Epidermal melanocyte (primary cell): ENCODE results near the gene PGBD4.

Experiments
- DNase-seq: peaks from one replicate; pipeline ENCODE4 v3.0.0; 2011; ENCODE audit warnings: low spot score; ENCODE audit not compliant: insufficient read length

Gene PGBD4

DNA sequence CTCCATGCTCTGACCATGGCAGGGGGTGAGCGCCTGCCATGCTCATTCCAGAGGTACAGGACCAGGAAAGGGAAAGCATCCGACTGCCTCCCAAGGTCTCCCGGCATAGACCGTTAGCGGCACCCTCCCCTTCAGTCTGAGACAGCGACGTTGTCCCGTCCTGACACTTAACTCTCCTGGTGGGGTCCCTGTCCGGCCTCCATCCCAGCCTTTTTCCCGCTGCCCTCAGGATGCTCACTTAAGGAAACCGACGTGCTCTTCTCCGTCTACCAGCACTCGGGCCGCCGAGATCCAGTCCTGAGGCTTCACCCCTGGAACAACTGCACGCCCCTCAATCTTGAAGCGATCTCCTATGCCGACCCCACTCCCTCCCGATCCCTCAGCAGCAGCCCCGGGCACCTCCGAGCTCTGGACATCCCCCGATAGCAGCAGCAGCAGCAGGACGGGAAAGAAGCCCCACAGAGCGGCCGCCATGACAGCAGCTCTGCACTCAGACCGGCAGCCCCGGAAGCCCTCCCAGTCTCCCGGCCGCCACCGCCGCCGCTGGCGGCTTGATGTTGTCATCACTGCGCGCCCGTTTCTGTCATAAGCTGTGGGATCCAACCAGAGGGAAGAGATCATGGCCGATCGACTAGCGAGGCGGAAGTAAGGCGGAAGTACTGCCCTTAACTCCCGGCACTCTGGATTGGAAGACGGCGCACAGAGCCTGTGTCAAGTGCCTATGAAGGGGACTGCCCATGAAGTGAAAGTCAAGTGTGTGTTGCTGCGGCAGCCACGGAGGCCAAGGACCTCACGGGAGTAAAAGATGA, at the start of gene PGBD4, which contains the start of gene EMC7:
Gene PGBD4, plus strand, starts transcription at position 718 of the 809 bp plus-strand sequence. CDS start 449 bp downstream, outside the sequence.
Gene EMC7, minus strand, starts transcription at position 497 of the 809 bp plus-strand sequence. Its CDS starts 23 bp downstream, at position 474.
- DNase-seq, result peak; percentile 87

DNA sequence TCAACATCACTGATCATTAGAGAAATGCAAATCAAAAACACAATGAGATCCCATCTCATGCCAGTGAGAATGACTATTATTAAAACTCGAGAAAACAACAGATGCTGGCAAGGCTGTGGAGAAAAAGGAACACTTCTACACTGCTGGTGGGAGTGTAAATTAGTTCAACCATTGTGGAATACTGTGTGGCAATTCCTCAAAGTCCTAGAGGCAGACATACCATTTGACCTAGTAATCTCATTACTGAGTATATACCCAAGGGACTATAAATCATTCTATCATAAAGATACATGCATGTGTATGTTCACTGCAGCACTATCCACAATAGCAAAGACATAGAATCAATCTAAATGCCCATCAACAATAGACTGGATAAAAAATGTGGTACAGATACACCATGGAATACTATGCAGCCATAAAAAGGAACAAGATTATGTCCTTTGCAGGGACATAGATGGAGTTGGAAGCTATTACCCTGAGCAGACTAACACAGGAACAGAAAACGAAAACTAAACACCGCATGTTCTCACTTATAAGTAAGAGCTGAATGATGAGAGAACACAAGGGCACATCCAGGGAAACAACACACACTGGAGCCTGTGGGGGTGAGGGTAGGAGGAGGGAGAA, 47.7 kb upstream of the PGBD4 start:
- no peak for DNase-seq

DNA sequence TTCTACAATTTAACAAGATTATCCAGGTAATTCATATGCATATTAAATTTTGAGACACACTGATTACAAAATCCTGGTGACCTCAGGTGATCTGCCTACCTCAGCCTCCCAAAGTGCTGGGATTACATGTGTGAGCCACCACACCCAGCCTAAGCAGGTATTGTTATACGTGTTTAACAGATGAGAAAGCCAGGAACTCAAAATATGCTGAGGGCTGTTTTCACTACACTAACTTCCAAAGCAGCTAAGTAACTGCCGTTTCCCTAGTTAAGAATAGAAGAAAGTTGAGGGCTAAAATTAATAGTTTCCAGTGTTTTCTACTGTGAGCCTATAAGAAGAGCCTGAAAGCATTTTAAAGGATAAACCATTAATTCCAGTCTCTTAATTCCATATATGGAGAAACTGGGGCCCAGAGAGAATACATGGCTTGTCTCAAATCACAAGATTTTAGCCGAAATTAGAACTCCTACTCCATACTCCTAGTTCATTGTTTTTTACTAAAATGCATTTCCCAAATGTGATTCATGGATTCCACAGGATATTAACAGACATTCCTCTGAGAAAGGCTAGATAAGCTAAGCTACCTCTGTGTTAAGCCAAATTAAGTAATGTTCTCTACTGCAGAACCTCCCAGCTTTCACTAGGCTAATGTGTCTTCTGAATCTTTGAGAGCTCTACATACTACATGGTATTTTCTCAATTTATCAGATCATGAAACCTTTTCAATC, 45.9 kb upstream of the PGBD4 start:
- DNase-seq, result no peak

DNA sequence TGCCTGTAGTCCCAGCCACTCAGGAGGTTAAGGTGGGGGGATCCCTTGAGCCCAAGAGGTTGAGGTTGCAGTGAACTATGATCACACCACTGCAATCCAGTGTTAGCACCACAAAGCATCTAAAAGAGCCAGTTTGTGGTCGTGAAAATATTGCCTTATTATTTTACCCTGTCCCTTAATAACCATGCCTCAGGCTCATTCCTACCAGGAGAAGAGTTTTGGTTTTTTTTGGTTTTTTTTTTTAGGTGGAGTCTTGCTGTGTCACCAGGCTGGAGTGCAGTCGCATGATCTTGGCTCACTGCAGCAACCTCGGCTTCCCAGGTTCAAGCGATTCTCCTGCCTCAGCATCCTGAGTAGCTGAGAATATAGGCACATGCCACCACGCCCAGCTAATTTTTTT, 45.0 kb upstream of the PGBD4 start:
- DNase-seq, result no peak

DNA sequence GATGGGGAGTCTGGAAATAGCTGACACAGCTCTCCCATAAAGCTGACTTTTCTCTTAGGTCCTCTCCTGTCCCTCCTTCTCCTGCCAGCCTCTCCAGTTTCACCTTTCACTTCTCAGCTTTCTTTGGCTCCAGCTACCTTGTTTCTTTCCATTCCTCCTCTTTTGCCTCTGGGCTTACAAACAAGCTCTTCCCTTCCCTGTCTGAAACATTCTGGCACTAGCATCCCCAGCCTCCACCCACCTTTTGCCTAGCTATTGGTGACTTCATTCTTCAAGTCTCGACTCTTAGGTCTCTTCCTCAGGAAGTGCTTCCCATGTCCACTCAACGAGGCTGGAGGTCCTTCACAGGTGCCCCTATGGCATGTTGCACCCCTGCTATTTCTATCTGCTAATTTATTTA, 42.4 kb upstream of the PGBD4 start:
- DNase-seq, result no peak

DNA sequence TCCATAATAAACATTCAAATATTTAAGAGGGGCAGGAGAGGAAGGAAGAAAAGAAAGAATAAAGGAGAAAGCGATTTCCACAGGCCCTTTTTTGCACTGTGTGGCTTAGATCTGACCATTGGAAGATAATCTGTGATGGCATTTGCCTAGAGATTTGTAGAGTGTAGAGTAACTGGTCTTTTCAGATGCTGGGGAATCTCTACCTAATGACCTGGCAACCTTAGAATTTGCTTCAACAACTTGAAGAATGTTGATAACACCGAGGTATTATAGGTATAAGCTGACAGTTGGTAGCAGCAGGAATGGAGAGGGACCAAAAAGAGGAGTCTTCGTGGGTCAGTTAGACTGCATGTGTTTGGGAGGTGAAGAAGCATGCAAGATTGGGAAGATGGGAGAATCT, 41.9 kb upstream of the PGBD4 start:
- DNase-seq, result no peak

DNA sequence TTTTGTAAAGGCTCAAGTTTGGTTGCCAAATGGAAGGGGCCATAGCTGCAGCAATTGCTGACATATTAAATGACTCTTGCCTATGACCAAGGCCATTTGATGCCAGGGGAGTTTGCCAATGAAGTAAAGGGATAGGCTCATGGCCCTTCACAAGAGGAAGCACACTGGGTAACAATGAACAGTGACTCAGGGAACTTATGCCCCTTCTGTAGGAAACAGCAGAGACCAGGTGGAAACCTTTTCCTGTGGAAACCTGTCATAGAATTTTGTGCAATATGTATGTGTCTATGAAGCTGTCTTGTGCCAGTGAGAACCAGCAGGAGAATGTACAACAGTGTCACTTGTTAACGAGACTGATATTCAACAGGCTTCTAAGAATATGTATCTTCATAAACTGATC, 37.4 kb upstream of the PGBD4 start:
- no peak for DNase-seq

DNA sequence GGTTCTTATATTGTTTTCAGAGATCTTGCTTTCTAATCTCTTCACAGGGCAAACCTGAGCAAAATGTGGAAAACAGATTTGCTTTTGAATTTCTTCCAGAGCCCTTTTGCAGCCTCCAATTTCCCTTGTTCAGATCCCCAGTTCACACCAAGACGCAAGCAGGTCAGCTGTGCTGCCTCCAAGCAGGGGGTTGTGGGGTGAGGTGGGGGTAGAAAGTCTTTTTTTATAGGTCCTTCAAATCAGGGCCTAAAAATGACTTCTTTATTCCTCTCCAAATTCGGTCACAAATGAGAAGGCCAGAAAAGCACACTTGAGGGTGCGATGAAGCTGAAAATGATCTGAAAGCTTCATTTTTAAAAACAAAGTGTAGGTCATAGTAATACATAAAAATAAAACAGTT, 36.6 kb upstream of the PGBD4 start:
- DNase-seq, result no peak

DNA sequence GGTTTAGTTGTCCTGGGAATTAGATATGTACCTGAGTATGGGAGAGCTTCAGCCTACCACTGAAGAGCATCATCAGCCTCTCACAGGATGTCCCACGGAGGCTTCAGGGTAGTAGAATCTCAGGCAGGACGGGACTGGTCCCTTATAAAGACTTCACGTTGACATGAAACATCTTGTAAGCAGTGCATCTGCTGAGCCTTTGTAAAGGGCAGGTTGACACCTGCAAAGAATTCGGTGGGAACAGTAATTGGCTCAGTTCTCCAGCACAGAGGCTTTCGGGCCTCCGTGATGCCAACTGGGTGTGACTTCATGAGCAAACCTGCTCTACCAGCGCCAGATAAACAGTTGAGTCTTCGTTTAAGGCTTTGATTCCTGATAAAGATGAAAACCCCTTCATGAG, 35.9 kb upstream of the PGBD4 start:
- no peak for DNase-seq

DNA sequence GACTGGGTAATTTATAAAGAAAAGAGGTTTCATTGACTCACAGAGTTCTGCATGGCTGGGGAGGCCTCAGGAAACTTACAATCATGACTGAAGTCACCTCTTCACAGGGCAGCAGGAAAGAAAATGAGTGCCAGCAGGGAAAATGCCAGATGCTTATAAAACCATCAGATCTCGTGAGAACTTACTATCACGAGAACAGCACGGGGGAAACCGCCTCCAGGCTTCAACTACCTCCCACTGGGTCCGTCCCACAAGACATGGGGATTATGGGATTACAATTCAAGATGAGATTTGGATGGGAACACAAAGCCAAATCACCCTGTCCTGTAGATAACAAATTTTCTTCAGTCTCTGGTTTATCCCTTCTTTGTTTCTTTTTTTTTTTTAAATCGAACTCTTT, 31.9 kb upstream of the PGBD4 start:
- DNase-seq, result no peak

DNA sequence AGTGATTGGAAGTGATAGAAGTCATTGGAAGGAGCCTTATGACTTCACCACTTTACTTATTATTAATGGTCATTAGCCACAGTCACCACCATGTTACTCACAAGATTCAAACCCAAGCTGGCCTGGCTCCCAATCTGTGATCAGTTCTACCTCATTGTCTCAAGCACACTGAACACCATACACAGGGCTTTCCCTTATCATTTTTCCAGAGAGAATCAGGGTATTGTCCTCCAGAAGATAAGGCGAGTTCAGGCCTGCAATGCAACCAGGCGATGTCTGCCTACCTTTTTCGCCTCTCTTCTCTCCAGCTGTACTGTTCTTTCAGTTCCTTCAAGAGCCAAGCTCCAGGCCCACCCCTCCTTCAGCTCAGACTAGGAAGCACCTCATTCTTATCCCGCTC, 25.1 kb upstream of the PGBD4 start:
- DNase-seq, result no peak

DNA sequence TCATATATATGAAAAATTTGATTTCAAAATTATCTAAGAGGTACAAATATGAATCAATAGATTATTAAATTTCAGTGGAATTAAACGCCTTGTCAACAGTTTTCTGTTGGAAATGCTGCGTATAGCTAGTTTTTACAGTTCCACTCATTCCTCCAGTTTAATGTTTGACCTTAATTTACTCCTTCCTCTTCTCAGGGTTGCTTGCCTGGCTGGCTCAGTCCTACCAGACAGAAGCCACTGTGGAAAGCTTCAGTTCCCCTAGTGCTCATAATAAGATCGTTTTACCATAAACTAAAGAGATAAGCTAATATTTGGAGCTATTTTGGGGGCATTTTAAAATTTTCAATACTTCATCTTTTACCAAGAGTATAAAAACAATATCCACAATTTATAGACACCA, 23.0 kb upstream of the PGBD4 start:
- DNase-seq, result no peak

DNA sequence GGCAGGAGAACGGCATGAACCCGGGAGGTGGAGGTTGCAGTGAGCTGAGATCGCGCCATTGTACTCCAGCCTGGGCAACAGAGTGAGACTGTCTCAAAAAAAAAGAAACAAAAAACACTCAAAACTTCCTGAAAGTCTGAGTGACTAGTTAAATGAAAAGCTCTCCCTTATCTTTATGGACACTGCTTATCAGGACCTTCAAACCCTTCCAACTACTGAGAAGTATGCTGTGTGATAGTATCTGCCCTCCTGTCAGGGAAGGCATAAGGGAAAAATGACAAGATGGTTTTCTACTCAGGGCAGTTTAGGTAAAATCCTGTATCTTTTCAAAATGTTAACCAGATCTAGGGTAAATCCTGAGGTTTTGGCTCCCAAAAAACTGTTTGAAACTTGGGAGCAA, 22.0 kb upstream of the PGBD4 start:
- no peak for DNase-seq

DNA sequence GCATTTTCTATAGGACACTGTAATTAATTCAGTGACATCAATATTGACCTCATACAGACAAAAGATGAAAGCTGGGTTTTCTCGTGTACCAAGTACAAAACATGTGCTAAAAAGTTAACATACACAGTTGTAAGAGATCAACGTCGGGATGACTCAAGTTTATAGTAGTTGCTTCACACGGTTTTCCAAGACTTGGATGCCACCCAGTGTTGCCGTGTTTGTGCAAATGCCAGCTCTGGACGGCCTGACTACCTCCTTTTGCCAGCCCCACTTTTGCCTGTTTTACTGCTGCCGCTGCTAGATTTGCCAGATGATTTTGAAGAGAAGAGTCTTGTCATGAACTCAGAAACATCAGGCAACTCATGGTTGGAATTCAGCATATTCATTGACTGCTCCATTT, 17.8 kb upstream of the PGBD4 start:
- DNase-seq, result no peak

DNA sequence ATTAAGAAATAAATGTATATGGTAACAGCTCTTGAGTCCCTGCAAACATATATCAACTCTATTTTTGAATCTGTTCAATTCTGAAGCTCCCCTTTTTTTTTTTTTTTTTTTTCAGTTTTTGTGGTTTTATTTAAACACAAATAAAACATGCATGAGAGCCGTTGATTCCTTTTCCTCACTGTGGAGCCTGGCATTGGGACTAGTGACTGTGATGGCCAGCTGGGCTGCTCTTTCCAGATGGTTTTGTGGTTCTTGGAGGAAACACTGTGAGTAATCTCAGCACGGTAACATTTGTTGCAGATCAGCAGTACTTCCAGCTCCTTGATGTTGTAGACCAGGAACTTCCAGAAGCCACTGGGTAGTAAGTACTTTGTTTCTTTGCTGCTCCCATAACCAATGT, 16.1 kb upstream of the PGBD4 start:
- DNase-seq, result no peak

DNA sequence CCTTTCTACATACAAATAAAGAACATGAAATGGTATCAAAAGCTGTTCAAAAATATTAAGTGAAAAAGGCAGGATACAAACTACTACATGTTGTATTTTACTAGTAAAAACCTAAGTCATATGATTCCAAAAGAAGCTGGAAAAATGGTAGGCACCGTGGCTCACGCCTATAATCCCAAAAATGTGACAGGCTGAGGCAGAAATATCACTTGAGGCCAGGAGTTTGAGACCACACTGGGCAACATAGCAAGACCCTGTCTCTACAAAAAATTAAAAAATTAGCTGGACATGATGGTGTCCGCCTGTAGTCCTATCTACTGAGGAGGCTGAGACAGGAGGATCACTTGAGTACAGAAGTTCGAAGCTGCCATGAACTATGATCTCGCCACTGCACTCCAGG, 2.0 kb upstream of the PGBD4 start:
- no peak for DNase-seq

DNA sequence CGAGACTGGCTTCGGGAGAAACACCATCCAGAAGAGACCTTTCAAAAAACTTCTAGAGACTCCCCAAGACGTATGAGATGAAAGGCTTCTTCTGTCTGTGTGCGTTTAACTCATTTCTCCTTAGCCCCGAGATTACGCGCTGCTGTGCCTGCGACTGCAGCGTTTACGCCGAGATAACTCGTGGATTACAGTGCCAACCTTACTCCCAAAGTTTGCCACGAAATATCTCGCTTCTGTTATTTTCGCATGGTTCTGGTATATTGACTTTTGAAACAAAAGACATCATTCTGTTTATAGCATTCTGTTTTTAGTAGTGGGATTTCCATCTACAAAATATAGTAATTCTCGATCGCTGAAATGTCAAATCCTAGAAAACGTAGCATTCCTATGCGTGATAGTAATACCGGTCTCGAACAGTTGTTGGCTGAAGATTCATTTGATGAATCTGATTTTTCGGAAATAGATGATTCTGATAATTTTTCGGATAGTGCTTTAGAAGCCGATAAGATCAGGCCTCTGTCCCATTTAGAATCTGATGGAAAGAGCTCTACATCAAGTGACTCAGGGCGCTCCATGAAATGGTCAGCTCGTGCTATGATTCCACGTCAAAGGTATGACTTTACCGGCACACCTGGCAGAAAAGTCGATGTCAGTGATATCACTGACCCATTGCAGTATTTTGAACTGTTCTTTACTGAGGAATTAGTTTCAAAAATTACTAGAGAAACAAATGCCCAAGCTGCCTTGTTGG, 467 bp downstream of the PGBD4 start:
- no peak for DNase-seq

DNA sequence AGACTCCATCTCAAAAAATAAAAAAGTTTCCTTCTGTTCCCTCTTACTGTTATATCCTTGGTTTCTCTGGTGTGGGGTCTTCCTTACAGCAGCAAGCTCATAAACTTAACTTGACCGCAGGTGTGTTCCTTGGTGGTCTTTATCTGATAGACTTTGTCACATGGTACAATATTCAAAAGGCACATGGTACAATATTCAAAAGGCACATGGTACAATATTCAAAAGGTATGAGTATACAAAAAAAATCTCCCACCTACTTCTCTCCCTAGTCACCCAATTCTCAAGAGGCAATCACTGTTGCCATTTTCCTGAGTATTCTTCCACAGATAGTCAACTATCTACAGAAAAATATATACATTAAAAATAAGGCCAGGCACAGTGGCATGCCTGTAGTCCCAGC, 4.5 kb downstream of the PGBD4 start:
- DNase-seq, result no peak

DNA sequence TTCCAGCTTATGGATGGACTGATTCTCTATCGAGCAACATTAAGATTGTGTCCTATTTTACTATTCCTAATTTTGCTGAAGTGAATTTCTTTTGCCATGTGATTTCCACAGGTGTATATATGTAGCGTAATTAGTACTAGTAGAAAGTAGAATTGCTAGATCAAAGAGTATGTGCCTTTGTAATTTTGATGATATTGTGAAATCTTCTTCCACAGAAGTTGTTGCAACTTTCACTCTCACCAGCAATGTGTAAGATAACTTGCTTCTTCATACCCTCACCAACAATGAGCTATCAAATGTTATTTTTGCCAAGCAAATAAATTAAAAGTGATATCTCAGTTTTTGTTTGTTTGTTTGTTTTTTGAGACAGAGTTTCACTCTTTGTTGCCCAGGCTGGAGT, 5.4 kb downstream of the PGBD4 start:
- DNase-seq, result no peak

DNA sequence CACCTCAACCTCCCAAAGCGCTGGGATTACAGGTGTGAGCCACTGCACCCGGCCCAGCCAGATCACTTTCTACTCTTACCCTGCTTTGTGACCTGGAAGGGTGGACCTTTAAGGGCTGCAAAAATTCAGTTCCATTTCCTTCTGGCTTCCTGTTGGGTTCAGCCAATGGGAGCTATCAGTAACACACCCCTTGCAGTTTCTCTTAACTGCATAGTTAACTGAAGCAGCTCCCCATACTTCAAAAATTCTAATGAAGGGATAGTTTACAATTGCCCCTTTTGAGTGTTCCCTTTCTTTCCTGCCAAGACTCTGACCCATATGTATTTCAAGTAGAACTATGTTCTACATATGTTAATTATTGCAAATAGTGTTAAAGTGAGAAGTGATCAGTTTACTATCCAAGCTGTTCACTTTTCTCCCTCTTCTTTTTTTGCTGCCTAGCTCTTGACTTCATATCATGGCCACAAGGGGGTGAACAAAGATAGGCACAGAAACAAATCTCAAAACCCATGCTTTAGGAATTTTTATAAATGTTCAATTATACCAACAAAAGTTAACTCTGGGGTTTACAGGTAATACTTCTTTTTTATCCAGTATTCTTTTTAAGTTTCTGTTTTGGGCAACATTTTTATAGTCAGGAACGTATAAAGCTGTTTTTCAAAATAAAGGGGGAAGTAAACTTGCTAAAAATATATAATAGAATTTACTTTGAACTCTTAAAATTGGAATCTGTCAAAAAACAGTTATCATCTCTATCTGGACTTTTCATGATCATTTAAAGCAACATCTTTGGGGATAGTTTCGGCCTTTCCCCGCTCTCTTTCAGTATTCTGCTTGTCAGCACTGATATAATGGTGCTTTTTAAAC, 8.1 kb downstream of the PGBD4 start:
- DNase-seq, result no peak

DNA sequence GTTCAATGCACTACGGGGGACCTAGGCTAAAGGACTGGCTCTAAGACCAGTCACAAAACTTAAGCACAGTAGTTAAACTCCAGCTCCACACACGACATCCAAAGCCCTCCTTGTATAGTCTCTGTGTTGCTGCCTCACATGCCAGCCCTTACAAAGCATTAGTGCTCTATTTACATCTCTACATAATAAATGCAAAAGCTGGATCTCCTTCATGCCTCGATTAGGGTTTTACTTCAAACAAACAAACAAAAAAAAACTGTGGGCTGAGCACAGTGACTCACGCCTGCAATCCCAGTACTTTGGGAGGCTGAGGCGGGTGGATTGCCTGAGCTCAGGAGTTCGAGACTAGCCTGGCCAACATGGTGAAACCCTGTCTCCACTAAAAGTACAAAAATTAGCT, 9.6 kb downstream of the PGBD4 start:
- DNase-seq, result no peak
